ENCODE data around the gene LZTS3.

The LZTS3 gene

DNA sequence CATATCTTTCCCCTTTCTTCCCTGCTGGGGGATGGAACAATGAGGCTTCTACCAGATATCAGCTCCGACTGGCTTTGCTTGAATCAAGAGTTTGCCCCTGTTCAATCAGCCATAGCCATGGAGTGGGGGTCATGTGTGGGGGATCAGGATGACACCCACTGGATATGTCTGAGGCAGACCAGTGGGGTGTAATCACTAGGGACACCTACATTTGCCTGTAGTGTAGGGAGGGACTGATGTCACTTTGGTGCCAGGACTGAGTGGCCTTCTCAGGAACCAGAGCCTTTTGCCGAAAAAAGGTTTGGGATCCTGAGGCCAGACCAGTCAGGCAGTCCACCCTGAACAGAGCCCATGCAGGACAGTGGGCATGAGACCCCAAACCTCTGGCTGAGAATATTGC lies 37.0 kb upstream of the LZTS3 start:
- H3K4me1 ChIP-seq (ENCODE audit: control insufficient read depth, insufficient read depth, low read length), result peaks cover 12% of the 10 kb centered on the region
- ChIA-PET CTCF (interaction anchor here (1.2 to 3.1 kb wide), 2 partner anchors 8 to 49 kb away, joined by 3 to 21 read pairs; no protein-coding TSS in a partner anchor), POLR2A (interaction anchor here (1.3 to 1.5 kb wide), 2 partner anchors 17 to 22 kb away, joined by 3 to 5 read pairs; no protein-coding TSS in a partner anchor)
- H3K9me3 ChIP-seq (ENCODE audit: control insufficient read depth, insufficient read depth, low read depth, low read length), result no peaks in the 10 kb centered on the region
- H3K27ac ChIP-seq (ENCODE audit: extremely low read depth, low read depth, low read length), result peak overlapping the region; percentile 61; the same call in 1 of the 2 replicates
- H3K4me3 ChIP-seq (ENCODE audit: low read depth, low read length), result peak overlapping the region; percentile 69; the same call in 1 of the 2 replicates
- TF ChIP-seq, protein P1, sequence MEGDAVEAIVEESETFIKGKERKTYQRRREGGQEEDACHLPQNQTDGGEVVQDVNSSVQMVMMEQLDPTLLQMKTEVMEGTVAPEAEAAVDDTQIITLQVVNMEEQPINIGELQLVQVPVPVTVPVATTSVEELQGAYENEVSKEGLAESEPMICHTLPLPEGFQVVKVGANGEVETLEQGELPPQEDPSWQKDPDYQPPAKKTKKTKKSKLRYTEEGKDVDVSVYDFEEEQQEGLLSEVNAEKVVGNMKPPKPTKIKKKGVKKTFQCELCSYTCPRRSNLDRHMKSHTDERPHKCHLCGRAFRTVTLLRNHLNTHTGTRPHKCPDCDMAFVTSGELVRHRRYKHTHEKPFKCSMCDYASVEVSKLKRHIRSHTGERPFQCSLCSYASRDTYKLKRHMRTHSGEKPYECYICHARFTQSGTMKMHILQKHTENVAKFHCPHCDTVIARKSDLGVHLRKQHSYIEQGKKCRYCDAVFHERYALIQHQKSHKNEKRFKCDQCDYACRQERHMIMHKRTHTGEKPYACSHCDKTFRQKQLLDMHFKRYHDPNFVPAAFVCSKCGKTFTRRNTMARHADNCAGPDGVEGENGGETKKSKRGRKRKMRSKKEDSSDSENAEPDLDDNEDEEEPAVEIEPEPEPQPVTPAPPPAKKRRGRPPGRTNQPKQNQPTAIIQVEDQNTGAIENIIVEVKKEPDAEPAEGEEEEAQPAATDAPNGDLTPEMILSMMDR (tag by site-specific recombination; IDR thresholded peaks at IDR 0.05), result no peak
- TF ChIP-seq ZFHX2 (tag by site-specific recombination; conservative IDR thresholded peaks at IDR 0.05) (peak; percentile 60), ZNF623 (tag by site-specific recombination; IDR thresholded peaks at IDR 0.05) (no peak), EGR2 (tag by site-specific recombination; IDR thresholded peaks at IDR 0.05; ENCODE audit: low read depth) (peak; percentile 64; the same call in 1 of the 2 replicates)
- peaks cover 7 to 21% of the 10 kb centered on the region in 2 experiments; a peak in 2 of 3 replicates for H3K36me3 ChIP-seq (ENCODE audit: control insufficient read depth in 2 of 2, insufficient read depth in 1 of 2, low read length in 2 of 2)

- Histone ChIP-seq H3K4me3 (ENCODE audit: low read depth, low read length) (peak overlapping the region; percentile 69), H3K36me3 (ENCODE audit: control insufficient read depth in 2 of 2, insufficient read depth in 1 of 2, low read length in 2 of 2) (peaks cover 5 to 17% of the 10 kb centered on the region in 2 experiments; a peak in 2 of 3 replicates), H3K27ac (ENCODE audit: extremely low read depth, low read depth, low read length) (peak overlapping the region; percentile 61; the same call in 1 of the 2 replicates), H3K9me3 (ENCODE audit: control insufficient read depth, insufficient read depth, low read depth, low read length) (no peaks in the 10 kb centered on the region), H3K4me1 (ENCODE audit: control insufficient read depth, insufficient read depth, low read length) (peaks cover 12% of the 10 kb centered on the region)
- CTCF ChIA-PET, result interaction anchor here (1.2 to 3.1 kb wide), 2 partner anchors 9 to 48 kb away, joined by 3 to 21 read pairs; no protein-coding TSS in a partner anchor
- TF ChIP-seq, protein P2, sequence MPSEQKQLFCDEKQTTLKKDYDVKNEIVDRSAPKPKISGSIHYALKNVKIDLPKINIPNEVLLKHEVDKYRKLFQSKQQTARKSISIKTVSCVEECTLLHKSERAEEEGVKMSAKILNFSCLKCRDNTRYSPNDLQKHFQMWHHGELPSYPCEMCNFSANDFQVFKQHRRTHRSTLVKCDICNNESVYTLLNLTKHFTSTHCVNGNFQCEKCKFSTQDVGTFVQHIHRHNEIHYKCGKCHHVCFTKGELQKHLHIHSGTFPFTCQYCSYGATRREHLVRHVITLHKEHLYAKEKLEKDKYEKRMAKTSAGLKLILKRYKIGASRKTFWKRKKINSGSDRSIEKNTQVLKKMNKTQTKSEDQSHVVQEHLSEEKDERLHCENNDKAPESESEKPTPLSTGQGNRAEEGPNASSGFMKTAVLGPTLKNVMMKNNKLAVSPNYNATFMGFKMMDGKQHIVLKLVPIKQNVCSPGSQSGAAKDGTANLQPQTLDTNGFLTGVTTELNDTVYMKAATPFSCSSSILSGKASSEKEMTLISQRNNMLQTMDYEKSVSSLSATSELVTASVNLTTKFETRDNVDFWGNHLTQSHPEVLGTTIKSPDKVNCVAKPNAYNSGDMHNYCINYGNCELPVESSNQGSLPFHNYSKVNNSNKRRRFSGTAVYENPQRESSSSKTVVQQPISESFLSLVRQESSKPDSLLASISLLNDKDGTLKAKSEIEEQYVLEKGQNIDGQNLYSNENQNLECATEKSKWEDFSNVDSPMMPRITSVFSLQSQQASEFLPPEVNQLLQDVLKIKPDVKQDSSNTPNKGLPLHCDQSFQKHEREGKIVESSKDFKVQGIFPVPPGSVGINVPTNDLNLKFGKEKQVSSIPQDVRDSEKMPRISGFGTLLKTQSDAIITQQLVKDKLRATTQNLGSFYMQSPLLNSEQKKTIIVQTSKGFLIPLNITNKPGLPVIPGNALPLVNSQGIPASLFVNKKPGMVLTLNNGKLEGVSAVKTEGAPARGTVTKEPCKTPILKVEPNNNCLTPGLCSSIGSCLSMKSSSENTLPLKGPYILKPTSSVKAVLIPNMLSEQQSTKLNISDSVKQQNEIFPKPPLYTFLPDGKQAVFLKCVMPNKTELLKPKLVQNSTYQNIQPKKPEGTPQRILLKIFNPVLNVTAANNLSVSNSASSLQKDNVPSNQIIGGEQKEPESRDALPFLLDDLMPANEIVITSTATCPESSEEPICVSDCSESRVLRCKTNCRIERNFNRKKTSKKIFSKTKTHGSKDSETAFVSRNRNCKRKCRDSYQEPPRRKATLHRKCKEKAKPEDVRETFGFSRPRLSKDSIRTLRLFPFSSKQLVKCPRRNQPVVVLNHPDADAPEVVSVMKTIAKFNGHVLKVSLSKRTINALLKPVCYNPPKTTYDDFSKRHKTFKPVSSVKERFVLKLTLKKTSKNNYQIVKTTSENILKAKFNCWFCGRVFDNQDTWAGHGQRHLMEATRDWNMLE (tag by site-specific recombination; conservative IDR thresholded peaks at IDR 0.05; ENCODE audit: low read depth), result no peak
- TF ChIP-seq ZNF777 (tag by site-specific recombination; IDR thresholded peaks at IDR 0.05; ENCODE audit: borderline replicate concordance) (no peak), ZBTB26 (tag by site-specific recombination; optimal IDR thresholded peaks at IDR 0.05) (peak; percentile 1), ZNF837 (tag by site-specific recombination; IDR thresholded peaks at IDR 0.05) (no peak), ZNF426 (tag by site-specific recombination; IDR thresholded peaks at IDR 0.05) (no peak)
- POLR2A ChIA-PET, result interaction anchor here (1.3 to 1.5 kb wide), 2 partner anchors 17 to 22 kb away, joined by 3 to 5 read pairs; no protein-coding TSS in a partner anchor
Measured at GRCh38 chr20:3209946-3210317, 36.6 kb upstream of the LZTS3 start.

- H3K27ac ChIP-seq (ENCODE audit: extremely low read depth, low read depth, low read length), result peak within 1 kb of the TSS; percentile 61
- ChIA-PET POLR2A (interaction anchor here (1.3 to 1.5 kb wide), 3 partner anchors 18 to 49 kb away, joined by 3 to 9 read pairs (median 5); partner anchors contain the start of genes FASTKD5 and UBOX5), CTCF (interaction anchor here (1.2 to 3.1 kb wide), 3 partner anchors 9 to 156 kb away, joined by 3 to 21 read pairs (median 6); no protein-coding TSS in a partner anchor)
- no peaks in the 10 kb centered on the region for H3K9me3 ChIP-seq (ENCODE audit: control insufficient read depth, insufficient read depth, low read depth, low read length)
- H3K4me3 ChIP-seq (ENCODE audit: low read depth, low read length), result peak within 1 kb of the TSS; percentile 69
- H3K4me1 ChIP-seq (ENCODE audit: control insufficient read depth, insufficient read depth, low read length), result peaks cover 12% of the 10 kb centered on the region
- H3K36me3 ChIP-seq (ENCODE audit: control insufficient read depth in 2 of 2, insufficient read depth in 1 of 2, low read length in 2 of 2), result peaks cover 3 to 14% of the 10 kb centered on the region in 2 experiments; a peak in 2 of 3 replicates
- TF ChIP-seq AEBP2 (tag by site-specific recombination; IDR thresholded peaks at IDR 0.05; ENCODE audit: borderline replicate concordance) (no peak), ZNF354C (tag by site-specific recombination; IDR thresholded peaks at IDR 0.05; ENCODE audit: borderline replicate concordance, low read depth) (no peak), ZNF404 (tag by site-specific recombination; IDR thresholded peaks at IDR 0.05) (no peak), ZNF548 (tag by site-specific recombination; IDR thresholded peaks at IDR 0.05) (no peak), ZNF416 (tag by site-specific recombination; IDR thresholded peaks at IDR 0.05) (no peak), ZNF449 (tag by site-specific recombination; IDR thresholded peaks at IDR 0.05) (no peak)
Measured at GRCh38 chr20:3209257-3209945, 36.1 kb upstream of the LZTS3 start, which contains the start of gene ITPA. TSS of gene ITPA (plus strand) at chr20:3209498. CDS start at chr20:3209552, 54 bp downstream.
